DND-41 (cell line): Measurements from ENCODE around the gene STRIP1.

Source experiments
- EZH2 ChIP-seq: IDR thresholded peaks from 3 replicates; pipeline ENCODE4 v1.6.1; 2012; ENCODE audit warnings: borderline replicate concordance, low read depth, mild to moderate bottlenecking, moderate library complexity, low read length, inconsistent platforms; ENCODE audit not compliant: severe bottlenecking
- TF ChIP-seq, protein P1 (sequence below): IDR thresholded peaks from 2 replicates; pipeline ENCODE4 v1.5.1; 2012; ENCODE audit warnings: borderline replicate concordance, low read length, moderate library complexity, mild to moderate bottlenecking; ENCODE audit not compliant: poor library complexity, severe bottlenecking; ENCODE audit errors: extremely low read depth

DNA sequence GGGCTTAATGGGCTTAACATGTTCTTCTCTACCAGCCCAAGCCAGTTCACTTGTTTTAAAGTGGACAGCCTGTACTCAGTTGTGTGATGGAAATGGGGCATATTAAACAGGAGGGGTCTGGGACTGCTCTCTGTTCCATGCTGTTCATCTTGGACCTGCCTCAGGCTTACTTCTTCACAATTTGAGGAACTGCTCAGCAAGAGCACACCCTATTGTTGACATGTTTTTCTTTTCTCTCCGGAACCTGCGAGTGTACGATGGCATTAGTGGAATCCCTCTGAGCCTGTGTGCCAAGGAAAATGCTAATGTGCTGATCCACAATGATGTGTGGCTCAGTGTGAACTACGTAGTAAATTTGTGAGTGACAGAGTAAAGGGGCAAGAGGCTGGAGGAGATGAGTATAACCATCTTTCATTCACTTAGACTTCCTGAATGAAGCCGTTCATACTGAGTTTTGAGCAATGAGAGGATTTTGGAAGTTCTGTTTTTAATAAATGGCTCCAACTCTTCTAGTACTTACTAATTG, 43.0 kb upstream of the STRIP1 start:
- TF ChIP-seq, protein P1, sequence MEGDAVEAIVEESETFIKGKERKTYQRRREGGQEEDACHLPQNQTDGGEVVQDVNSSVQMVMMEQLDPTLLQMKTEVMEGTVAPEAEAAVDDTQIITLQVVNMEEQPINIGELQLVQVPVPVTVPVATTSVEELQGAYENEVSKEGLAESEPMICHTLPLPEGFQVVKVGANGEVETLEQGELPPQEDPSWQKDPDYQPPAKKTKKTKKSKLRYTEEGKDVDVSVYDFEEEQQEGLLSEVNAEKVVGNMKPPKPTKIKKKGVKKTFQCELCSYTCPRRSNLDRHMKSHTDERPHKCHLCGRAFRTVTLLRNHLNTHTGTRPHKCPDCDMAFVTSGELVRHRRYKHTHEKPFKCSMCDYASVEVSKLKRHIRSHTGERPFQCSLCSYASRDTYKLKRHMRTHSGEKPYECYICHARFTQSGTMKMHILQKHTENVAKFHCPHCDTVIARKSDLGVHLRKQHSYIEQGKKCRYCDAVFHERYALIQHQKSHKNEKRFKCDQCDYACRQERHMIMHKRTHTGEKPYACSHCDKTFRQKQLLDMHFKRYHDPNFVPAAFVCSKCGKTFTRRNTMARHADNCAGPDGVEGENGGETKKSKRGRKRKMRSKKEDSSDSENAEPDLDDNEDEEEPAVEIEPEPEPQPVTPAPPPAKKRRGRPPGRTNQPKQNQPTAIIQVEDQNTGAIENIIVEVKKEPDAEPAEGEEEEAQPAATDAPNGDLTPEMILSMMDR: no peak
- no peak for TF ChIP-seq EZH2
